Spleen (tissue), 7 donors: ENCODE measurements around the gene BCO1.

Experiments used
- POLR2A ChIP-seq, 3 donors: fragments of 450-650 bp; IDR thresholded peaks; one replicate each; pipeline ENCODE4 v1.5.1; 2017; ENCODE audit warnings: antibody characterized with exemption in 3 of 3, mild to moderate bottlenecking in 1 of 3
- POLR2AphosphoS5 ChIP-seq, 3 donors: sonication (generic); formaldehyde crosslinking; IDR thresholded peaks; one replicate each; pipeline ENCODE4 v1.5.1; 2017; ENCODE audit warnings: antibody characterized with exemption in 3 of 3
- TF ChIP-seq, protein P1 (sequence below), 11 experiments: fragments of 200-600 bp in 7 of 11; fragments of 450-650 bp in 4 of 11; sonication (generic) in 4 of 11; IDR thresholded peaks in 8 of 11; conservative IDR thresholded peaks in 3 of 11; 1 replicate in 7 of 11; 2 replicates in 4 of 11; pipeline versions ENCODE4 v1.4.0 to v1.8.0; 2016 to 2021; ENCODE audit warnings: antibody characterized with exemption in 11 of 11, inconsistent platforms in 4 of 11, mild to moderate bottlenecking in 1 of 11
- donor health status: DM: no; HTN: no; CAD: no; lungs with moderate emphysema.
- donor health status: DM: no; HTN: no; CAD: no.
- donor health status: DM: no; HTN: no; CAD: no.

DNA sequence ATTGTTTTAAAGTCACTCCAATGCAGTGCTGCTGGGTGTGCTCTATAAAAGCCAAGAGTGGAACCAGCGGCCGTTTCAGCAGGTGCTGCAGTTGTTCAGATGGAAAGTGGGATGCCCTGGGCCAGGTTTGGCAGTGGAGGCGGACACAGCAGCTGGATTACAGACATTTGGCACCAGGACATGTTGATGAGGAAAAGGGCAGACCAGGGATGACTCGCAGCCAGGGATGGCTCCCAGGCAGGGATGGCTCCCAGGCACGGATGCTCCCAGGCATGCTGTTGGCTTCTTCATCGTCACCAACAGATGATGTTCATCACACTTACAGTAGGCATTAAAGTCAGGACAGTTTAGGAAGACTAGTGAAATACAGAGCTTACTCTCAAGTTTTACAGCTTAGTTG lies 86.3 kb downstream of the BCO1 start:
- TF ChIP-seq POLR2AphosphoS5 (IDR thresholded peaks at IDR 0.05) (no peak), POLR2A (IDR thresholded peaks at IDR 0.05) (no peak)
- TF ChIP-seq, protein P1, sequence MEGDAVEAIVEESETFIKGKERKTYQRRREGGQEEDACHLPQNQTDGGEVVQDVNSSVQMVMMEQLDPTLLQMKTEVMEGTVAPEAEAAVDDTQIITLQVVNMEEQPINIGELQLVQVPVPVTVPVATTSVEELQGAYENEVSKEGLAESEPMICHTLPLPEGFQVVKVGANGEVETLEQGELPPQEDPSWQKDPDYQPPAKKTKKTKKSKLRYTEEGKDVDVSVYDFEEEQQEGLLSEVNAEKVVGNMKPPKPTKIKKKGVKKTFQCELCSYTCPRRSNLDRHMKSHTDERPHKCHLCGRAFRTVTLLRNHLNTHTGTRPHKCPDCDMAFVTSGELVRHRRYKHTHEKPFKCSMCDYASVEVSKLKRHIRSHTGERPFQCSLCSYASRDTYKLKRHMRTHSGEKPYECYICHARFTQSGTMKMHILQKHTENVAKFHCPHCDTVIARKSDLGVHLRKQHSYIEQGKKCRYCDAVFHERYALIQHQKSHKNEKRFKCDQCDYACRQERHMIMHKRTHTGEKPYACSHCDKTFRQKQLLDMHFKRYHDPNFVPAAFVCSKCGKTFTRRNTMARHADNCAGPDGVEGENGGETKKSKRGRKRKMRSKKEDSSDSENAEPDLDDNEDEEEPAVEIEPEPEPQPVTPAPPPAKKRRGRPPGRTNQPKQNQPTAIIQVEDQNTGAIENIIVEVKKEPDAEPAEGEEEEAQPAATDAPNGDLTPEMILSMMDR (IDR thresholded peaks at IDR 0.05 in 8 of 11, conservative IDR thresholded peaks at IDR 0.05 in 3 of 11): no peak
